Neural progenitor cell (in vitro differentiated cells): ENCODE data around the gene SMTN.

Experiments
- CTCF ChIP-seq: fragments of 200-600 bp; sonication (generic); IDR thresholded peaks from 2 replicates; pipeline ENCODE4 v1.5.1; 2017; ENCODE audit warnings: antibody characterized with exemption, mild to moderate bottlenecking
- EZH2 ChIP-seq: fragments of 200-600 bp; sonication (generic); IDR thresholded peaks from 2 replicates; pipeline ENCODE4 v1.6.1; 2017; ENCODE audit warnings: antibody characterized with exemption, mild to moderate bottlenecking, moderate library complexity
- EZH2phosphoT487 ChIP-seq: fragments of 200-600 bp; sonication (generic); IDR thresholded peaks from 2 replicates; pipeline ENCODE4 v1.6.1; 2017; ENCODE audit warnings: antibody characterized with exemption

GRCh38 chr22:31134688-31135087 lies 53.6 kb downstream of the SMTN start:
- no peak for TF ChIP-seq CTCF
- TF ChIP-seq EZH2: no peak
- TF ChIP-seq EZH2phosphoT487: no peak
